Measurements from ENCODE around the gene STK32C. TPM values are rescaled to one million over a fixed set of nuclear protein-coding genes. Genes with fewer than 3 reads are reported as not detected.

Gene STK32C
- total RNA-seq, 1 donor from 2014 or later = 13.8 TPM

- peaks cover 3% of the 10 kb centered on the region for H3K9me3 Mint-ChIP-seq
- intact Hi-C loops (cut with micrococcal nuclease) = no loop called here
- TF ChIP-seq CTCF (IDR thresholded peaks at IDR 0.05) = no peak
- peaks cover 20% of the 10 kb centered on the region for H3K27me3 Mint-ChIP-seq
- no peak overlapping the region for H3K4me3 Mint-ChIP-seq
- no peak overlapping the region for H3K27ac Mint-ChIP-seq
- ChIA-PET POLR2A (no interaction called here), CTCF (no interaction called here)
- DNase-seq (no peak), ATAC-seq (ENCODE audit: low read depth) (no peak)
- H3K36me3 Mint-ChIP-seq (ENCODE audit: low read depth) = no peaks in the 10 kb centered on the region
- peaks cover 4% of the 10 kb centered on the region for H3K4me1 Mint-ChIP-seq
These were observed 114.6 kb downstream of the STK32C start for GRCh38 chr10:132192991-132193665.

- H3K9me3 Mint-ChIP-seq = peaks cover 3% of the 10 kb centered on the region
- POLR2A ChIA-PET = no interaction called here
- TF ChIP-seq CTCF (IDR thresholded peaks at IDR 0.05) = no peak
- no peak overlapping the region for H3K27ac Mint-ChIP-seq
- no peak overlapping the region for H3K4me3 Mint-ChIP-seq
- H3K4me1 Mint-ChIP-seq = peaks cover 8% of the 10 kb centered on the region
- intact Hi-C loops (cut with micrococcal nuclease) = no loop called here
- no peak for DNase-seq
- CTCF ChIA-PET = no interaction called here
- H3K27me3 Mint-ChIP-seq = peaks cover 23% of the 10 kb centered on the region
- H3K36me3 Mint-ChIP-seq (ENCODE audit: low read depth) = no peaks in the 10 kb centered on the region
- no peak for ATAC-seq (ENCODE audit: low read depth)
These were observed 115.4 kb downstream of the STK32C start for GRCh38 chr10:132192076-132192975.

GRCh38 chr10:132189810-132190422, 117.8 kb downstream of the STK32C start:
- Mint-ChIP-seq H3K4me3 (no peak overlapping the region), H3K4me1 (peaks cover 9% of the 10 kb centered on the region), H3K9me3 (peaks cover 3% of the 10 kb centered on the region), H3K27me3 (peaks cover 27% of the 10 kb centered on the region), H3K36me3 (ENCODE audit: low read depth) (no peaks in the 10 kb centered on the region), H3K27ac (no peak overlapping the region)
- ChIA-PET CTCF (no interaction called here), POLR2A (no interaction called here)
- no peak for TF ChIP-seq CTCF (IDR thresholded peaks at IDR 0.05)
- intact Hi-C loops (cut with micrococcal nuclease) = no loop called here
- DNase-seq (no peak), ATAC-seq (ENCODE audit: low read depth) (no peak)

DNA sequence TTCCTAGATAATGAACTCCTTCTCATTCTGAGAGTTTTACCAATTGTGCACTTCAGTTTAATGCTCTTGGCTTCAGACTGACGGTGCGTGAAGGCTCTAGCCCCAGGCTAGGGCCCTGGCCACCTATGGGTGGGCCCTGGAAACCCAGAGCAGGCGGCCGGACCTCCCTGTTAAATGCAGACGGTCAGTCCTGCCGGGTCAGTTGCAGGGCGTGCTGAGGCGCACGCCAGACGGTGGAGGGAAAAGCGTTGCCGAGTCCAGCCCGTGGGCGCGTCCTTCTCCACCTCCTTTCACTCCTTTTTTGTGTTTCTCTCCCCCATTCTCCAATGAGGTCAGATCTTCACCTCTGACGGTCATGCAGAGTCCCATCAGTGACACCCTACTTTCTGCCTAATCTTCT, 118.7 kb downstream of the STK32C start:
- Mint-ChIP-seq H3K9me3 (peaks cover 3% of the 10 kb centered on the region), H3K4me1 (peaks cover 12% of the 10 kb centered on the region), H3K36me3 (ENCODE audit: low read depth) (no peaks in the 10 kb centered on the region), H3K27me3 (peaks cover 33% of the 10 kb centered on the region), H3K4me3 (peak overlapping the region; percentile 38), H3K27ac (no peak overlapping the region)
- ChIA-PET CTCF (no interaction called here), POLR2A (no interaction called here)
- ATAC-seq (ENCODE audit: low read depth) = no peak
- DNase-seq = no peak
- intact Hi-C loops (cut with micrococcal nuclease) = no loop called here
- no peak for TF ChIP-seq CTCF (IDR thresholded peaks at IDR 0.05)

- no peaks in the 10 kb centered on the region for H3K36me3 Mint-ChIP-seq (ENCODE audit: low read depth)
These were observed 119.4 kb downstream of the STK32C start for GRCh38 chr10:132188331-132188730.

More at GRCh38 chr10:132188331-132188730, 119.4 kb downstream of the STK32C start:
- Mint-ChIP-seq H3K9me3 (peaks cover 3% of the 10 kb centered on the region), H3K27me3 (peaks cover 39% of the 10 kb centered on the region), H3K4me1 (peaks cover 12% of the 10 kb centered on the region), H3K4me3 (peak overlapping the region; percentile 25), H3K27ac (no peak overlapping the region)
- CTCF ChIA-PET = no interaction called here
- intact Hi-C loops (cut with micrococcal nuclease) = no loop called here
- no peak for DNase-seq
- no peak for TF ChIP-seq CTCF (IDR thresholded peaks at IDR 0.05)
- POLR2A ChIA-PET = no interaction called here
- no peak for ATAC-seq (ENCODE audit: low read depth)
